ENCODE results near the gene MAPK8. TPM values are rescaled to one million over a fixed set of nuclear protein-coding genes. Genes with fewer than 3 reads are reported as not detected.

Gene MAPK8
- total and polyA plus RNA-seq, 7 experiments from 2014 or later, result 22.2 to 63.9 (median 41.9) TPM

GRCh38 chr10:48447356-48448215 lies 141.1 kb downstream of the MAPK8 start:
- ChIA-PET CTCF (no interaction called here), POLR2A (no interaction called here)
- no peaks in the 10 kb centered on the region for H3K9me3 Mint-ChIP-seq
- Histone ChIP-seq H3K4me3 (ENCODE audit: low read length) (no peak overlapping the region), H3K9me3 (ENCODE audit: control insufficient read depth in 2 of 3, low read length in 3 of 3) (no peaks in the 10 kb centered on the region), H3K27me3 (ENCODE audit: control insufficient read depth in 2 of 2, insufficient read depth in 2 of 2, low read length in 2 of 2) (no peaks in the 10 kb centered on the region), H3K36me3 (ENCODE audit: control insufficient read depth in 2 of 3, insufficient read depth in 3 of 3, low read length in 3 of 3) (no peaks in the 10 kb centered on the region), H3K27ac (ENCODE audit: low read depth, low read length) (no peak overlapping the region), H3K4me1 (ENCODE audit: control insufficient read depth in 2 of 2, insufficient read depth in 2 of 2, low read length in 2 of 2) (no peaks in the 10 kb centered on the region)
- H3K4me1 Mint-ChIP-seq, result no peaks in the 10 kb centered on the region
- intact Hi-C loops (cut with micrococcal nuclease), result no loop called here
- H3K27ac Mint-ChIP-seq, result no peak overlapping the region
- no peak for ATAC-seq
- H3K27me3 Mint-ChIP-seq, result peaks cover 0 to 4% (median 0%) of the 10 kb centered on the region in 5 donors
- H3K4me3 Mint-ChIP-seq, result no peak overlapping the region
- DNase-seq, result no peak
- no peaks in the 10 kb centered on the region for H3K36me3 Mint-ChIP-seq

GRCh38 chr10:48448796-48449195 lies 142.3 kb downstream of the MAPK8 start:
- DNase-seq (no peak), ATAC-seq (no peak)
- CTCF ChIA-PET, result no interaction called here
- intact Hi-C loops (cut with micrococcal nuclease), result no loop called here
- Histone ChIP-seq H3K9me3 (ENCODE audit: control insufficient read depth in 2 of 3, low read length in 3 of 3) (no peaks in the 10 kb centered on the region), H3K4me1 (ENCODE audit: control insufficient read depth in 2 of 2, insufficient read depth in 2 of 2, low read length in 2 of 2) (no peaks in the 10 kb centered on the region), H3K36me3 (ENCODE audit: control insufficient read depth in 2 of 3, insufficient read depth in 3 of 3, low read length in 3 of 3) (no peaks in the 10 kb centered on the region), H3K27ac (ENCODE audit: low read depth, low read length) (no peak overlapping the region), H3K4me3 (ENCODE audit: low read length) (no peak overlapping the region), H3K27me3 (ENCODE audit: control insufficient read depth in 2 of 2, insufficient read depth in 2 of 2, low read length in 2 of 2) (no peaks in the 10 kb centered on the region)
- Mint-ChIP-seq H3K4me1 (no peaks in the 10 kb centered on the region), H3K27me3 (peaks cover 0 to 8% (median 0%) of the 10 kb centered on the region in 5 donors), H3K4me3 (no peak overlapping the region), H3K9me3 (no peaks in the 10 kb centered on the region), H3K36me3 (no peaks in the 10 kb centered on the region), H3K27ac (peak overlapping the region in 1 of 9 donors; percentile 45)
- POLR2A ChIA-PET, result no interaction called here

- ChIA-PET CTCF (no interaction called here), POLR2A (no interaction called here)
- no peaks in the 10 kb centered on the region for H3K4me1 ChIP-seq (ENCODE audit: control insufficient read depth in 2 of 2, insufficient read depth in 2 of 2, low read length in 2 of 2)
- no peaks in the 10 kb centered on the region for H3K27me3 ChIP-seq (ENCODE audit: control insufficient read depth in 2 of 2, insufficient read depth in 2 of 2, low read length in 2 of 2)
- DNase-seq, result no peak
- no peak overlapping the region for H3K4me3 ChIP-seq (ENCODE audit: low read length)
- H3K9me3 ChIP-seq (ENCODE audit: control insufficient read depth in 2 of 3, low read length in 3 of 3), result no peaks in the 10 kb centered on the region
- Mint-ChIP-seq H3K4me1 (no peaks in the 10 kb centered on the region), H3K9me3 (no peaks in the 10 kb centered on the region), H3K4me3 (no peak overlapping the region), H3K27ac (no peak overlapping the region), H3K36me3 (no peaks in the 10 kb centered on the region), H3K27me3 (peaks cover 0 to 8% (median 0%) of the 10 kb centered on the region in 5 donors)
- H3K36me3 ChIP-seq (ENCODE audit: control insufficient read depth in 2 of 3, insufficient read depth in 3 of 3, low read length in 3 of 3), result no peaks in the 10 kb centered on the region
- ATAC-seq, result no peak
- no peak overlapping the region for H3K27ac ChIP-seq (ENCODE audit: low read depth, low read length)
- intact Hi-C loops (cut with micrococcal nuclease), result no loop called here
Measured at GRCh38 chr10:48449501-48450232, 143.2 kb downstream of the MAPK8 start.

- Histone ChIP-seq H3K9me3 (ENCODE audit: control insufficient read depth in 2 of 3, low read length in 3 of 3) (no peaks in the 10 kb centered on the region), H3K27me3 (ENCODE audit: control insufficient read depth in 2 of 2, insufficient read depth in 2 of 2, low read length in 2 of 2) (no peaks in the 10 kb centered on the region), H3K4me3 (ENCODE audit: low read length) (no peak overlapping the region), H3K4me1 (ENCODE audit: control insufficient read depth in 2 of 2, insufficient read depth in 2 of 2, low read length in 2 of 2) (no peaks in the 10 kb centered on the region), H3K36me3 (ENCODE audit: control insufficient read depth in 2 of 3, insufficient read depth in 3 of 3, low read length in 3 of 3) (no peaks in the 10 kb centered on the region), H3K27ac (ENCODE audit: low read depth, low read length) (no peak overlapping the region)
- ATAC-seq, result no peak
- Mint-ChIP-seq H3K27ac (no peak overlapping the region), H3K27me3 (peaks cover 0 to 8% (median 0%) of the 10 kb centered on the region in 5 donors), H3K4me3 (no peak overlapping the region), H3K9me3 (no peaks in the 10 kb centered on the region), H3K36me3 (no peaks in the 10 kb centered on the region), H3K4me1 (no peaks in the 10 kb centered on the region)
- DNase-seq, result no peak
- CTCF ChIA-PET, result no interaction called here
- intact Hi-C loops (cut with micrococcal nuclease), result no loop called here
- POLR2A ChIA-PET, result no interaction called here
Measured at GRCh38 chr10:48450233-48450740, 143.8 kb downstream of the MAPK8 start.

DNA sequence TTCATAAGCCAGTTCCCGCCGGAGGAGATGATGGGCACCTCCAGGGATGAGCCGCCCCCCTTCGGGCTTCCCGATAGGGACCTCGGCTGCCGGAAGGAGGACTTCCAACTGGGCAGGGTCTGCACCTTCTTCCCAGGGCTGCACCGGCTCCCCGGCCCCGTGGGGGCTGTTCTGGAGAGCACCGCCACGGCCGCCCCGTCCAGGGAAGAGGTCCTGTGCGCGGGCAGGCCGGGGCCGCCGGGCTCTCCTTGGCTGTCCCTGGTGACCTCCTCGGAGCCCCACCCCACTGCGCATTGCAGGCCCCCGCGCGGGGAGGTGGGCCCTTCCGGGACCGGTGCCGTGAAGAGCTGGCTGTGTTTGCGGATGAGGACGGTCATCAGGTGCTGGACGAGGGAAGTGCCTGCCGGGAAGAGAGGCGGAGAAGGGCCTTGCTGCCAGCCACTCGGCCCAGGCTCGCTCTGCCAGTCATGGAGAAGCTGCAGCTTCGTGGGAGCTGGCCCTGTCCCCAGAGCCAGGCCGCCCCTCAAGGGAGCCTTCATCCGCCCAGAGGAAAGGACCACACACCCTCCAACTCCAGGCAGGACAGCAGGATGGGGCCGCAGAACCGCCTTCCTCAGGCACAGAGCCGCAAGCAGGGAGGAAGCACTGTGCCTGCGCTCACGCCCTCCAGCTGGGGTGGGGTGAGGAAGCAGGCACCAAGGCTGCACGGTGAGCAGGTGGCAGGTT lies 144.4 kb downstream of the MAPK8 start:
- intact Hi-C loops (cut with micrococcal nuclease), result no loop called here
- ChIA-PET CTCF (no interaction called here), POLR2A (no interaction called here)
- Histone ChIP-seq H3K4me1 (ENCODE audit: control insufficient read depth in 2 of 2, insufficient read depth in 2 of 2, low read length in 2 of 2) (no peaks in the 10 kb centered on the region), H3K27me3 (ENCODE audit: control insufficient read depth in 2 of 2, insufficient read depth in 2 of 2, low read length in 2 of 2) (no peaks in the 10 kb centered on the region), H3K36me3 (ENCODE audit: control insufficient read depth in 2 of 3, insufficient read depth in 3 of 3, low read length in 3 of 3) (no peaks in the 10 kb centered on the region), H3K4me3 (ENCODE audit: low read length) (no peak overlapping the region), H3K27ac (ENCODE audit: low read depth, low read length) (no peak overlapping the region), H3K9me3 (ENCODE audit: control insufficient read depth in 2 of 3, low read length in 3 of 3) (no peaks in the 10 kb centered on the region)
- peaks cover 0 to 2% (median 0%) of the 10 kb centered on the region in 11 donors for H3K9me3 Mint-ChIP-seq
- DNase-seq (no peak), ATAC-seq (no peak)
- no peaks in the 10 kb centered on the region for H3K4me1 Mint-ChIP-seq
- peaks cover 0 to 8% (median 0%) of the 10 kb centered on the region in 5 donors for H3K27me3 Mint-ChIP-seq
- no peak overlapping the region for H3K4me3 Mint-ChIP-seq
- H3K36me3 Mint-ChIP-seq, result no peaks in the 10 kb centered on the region
- H3K27ac Mint-ChIP-seq, result no peak overlapping the region

DNA sequence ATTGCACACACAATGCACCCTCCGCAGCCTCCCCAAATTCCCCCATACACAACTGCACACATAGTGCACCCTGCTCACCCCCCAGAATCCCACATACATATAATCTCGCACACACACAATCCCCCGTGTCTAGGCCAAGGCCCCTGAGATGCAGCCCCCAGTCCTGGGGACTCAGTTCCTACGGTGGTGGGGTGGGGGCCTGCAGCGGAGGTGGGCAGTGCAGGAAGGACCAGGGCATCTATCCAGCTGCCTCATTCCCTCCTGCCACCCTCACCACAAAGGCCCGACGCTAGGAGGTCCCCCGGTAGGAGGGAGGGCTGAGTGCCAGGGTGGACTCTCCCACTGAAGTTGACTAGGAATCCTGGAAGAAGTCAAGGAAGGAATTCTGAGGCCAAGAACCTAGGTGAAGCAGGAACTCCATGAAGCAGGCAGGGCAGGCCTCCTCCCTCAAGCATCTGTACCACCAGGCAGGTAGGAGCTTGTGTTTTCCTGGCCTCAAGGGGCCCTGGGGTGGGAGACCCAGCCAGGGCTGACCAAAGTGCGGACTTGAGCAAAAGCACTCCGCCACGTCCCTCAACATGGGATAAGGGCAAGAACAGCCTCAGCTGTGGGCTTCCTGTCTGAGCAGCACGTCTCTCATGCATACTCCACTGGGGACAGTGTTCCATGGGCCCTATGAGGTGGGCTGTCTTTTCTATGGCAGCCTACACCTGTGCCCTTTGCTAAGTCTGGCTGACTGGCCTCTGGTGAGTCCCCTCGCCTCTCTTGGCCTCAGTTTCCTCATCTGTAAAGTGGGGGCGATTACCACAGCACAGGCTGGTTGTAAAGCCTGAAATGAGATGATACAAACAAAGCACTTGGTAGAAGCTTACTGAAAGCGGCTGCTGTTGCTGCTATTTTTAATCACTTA lies 145.7 kb downstream of the MAPK8 start:
- H3K4me1 ChIP-seq (ENCODE audit: control insufficient read depth in 2 of 2, insufficient read depth in 2 of 2, low read length in 2 of 2), result no peaks in the 10 kb centered on the region
- no peak overlapping the region for H3K4me3 ChIP-seq (ENCODE audit: low read length)
- ChIA-PET POLR2A (no interaction called here), CTCF (no interaction called here)
- intact Hi-C loops (cut with micrococcal nuclease), result no loop called here
- H3K4me3 Mint-ChIP-seq, result no peak overlapping the region
- no peaks in the 10 kb centered on the region for H3K27me3 ChIP-seq (ENCODE audit: control insufficient read depth in 2 of 2, insufficient read depth in 2 of 2, low read length in 2 of 2)
- DNase-seq (no peak), ATAC-seq (no peak)
- H3K36me3 ChIP-seq (ENCODE audit: control insufficient read depth in 2 of 3, insufficient read depth in 3 of 3, low read length in 3 of 3), result no peaks in the 10 kb centered on the region
- no peak overlapping the region for H3K27ac Mint-ChIP-seq
- peaks cover 0 to 8% (median 0%) of the 10 kb centered on the region in 5 donors for H3K27me3 Mint-ChIP-seq
- no peaks in the 10 kb centered on the region for H3K9me3 ChIP-seq (ENCODE audit: control insufficient read depth in 2 of 3, low read length in 3 of 3)
- H3K36me3 Mint-ChIP-seq, result no peaks in the 10 kb centered on the region
- no peak overlapping the region for H3K27ac ChIP-seq (ENCODE audit: low read depth, low read length)
- peaks cover 0 to 2% (median 0%) of the 10 kb centered on the region in 11 donors for H3K9me3 Mint-ChIP-seq
- H3K4me1 Mint-ChIP-seq, result no peaks in the 10 kb centered on the region

Data from naive thymus-derived CD4-positive, alpha-beta T cell (primary cell).